ENCODE data around the gene LRMDA.
"Not testable (repeated sequence)": the region's sequence is repeated elsewhere in the genome, so short reads cannot be mapped to it uniquely, and the experiment has no call there.

LRMDA gene

DNA sequence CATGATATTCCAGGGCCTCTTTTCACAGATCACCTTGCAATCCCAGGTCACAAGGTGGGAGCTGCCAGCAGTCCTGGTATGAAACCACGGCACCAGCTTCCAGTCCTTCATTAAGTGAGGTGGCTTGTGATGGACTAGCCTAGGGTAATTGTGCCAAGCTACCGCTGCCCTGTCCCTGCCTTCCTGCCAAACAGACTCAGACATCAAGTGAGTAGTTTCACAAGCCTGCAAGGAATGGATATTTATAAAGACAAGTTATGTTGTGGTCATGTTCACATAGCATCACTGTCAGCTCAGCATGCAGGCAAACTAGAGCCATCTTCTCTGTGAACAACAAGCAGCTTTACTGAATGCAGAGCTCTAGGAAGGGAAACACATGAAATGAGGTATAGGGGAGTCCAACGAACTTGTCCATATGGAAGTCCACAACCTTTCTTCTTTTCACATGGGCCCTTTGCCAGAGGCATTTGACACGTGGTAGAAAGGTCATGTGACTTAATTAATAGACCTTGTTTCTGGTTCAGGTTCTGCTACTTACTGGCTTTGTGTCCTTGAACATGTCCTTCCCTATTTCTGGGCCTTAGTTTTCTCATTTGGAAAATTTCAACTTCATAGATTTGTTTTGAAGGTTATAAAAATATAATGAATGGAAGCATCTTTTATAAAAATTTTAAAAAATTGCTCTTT lies 1145.0 kb downstream of the LRMDA start:
- TF ChIP-seq, protein P1, sequence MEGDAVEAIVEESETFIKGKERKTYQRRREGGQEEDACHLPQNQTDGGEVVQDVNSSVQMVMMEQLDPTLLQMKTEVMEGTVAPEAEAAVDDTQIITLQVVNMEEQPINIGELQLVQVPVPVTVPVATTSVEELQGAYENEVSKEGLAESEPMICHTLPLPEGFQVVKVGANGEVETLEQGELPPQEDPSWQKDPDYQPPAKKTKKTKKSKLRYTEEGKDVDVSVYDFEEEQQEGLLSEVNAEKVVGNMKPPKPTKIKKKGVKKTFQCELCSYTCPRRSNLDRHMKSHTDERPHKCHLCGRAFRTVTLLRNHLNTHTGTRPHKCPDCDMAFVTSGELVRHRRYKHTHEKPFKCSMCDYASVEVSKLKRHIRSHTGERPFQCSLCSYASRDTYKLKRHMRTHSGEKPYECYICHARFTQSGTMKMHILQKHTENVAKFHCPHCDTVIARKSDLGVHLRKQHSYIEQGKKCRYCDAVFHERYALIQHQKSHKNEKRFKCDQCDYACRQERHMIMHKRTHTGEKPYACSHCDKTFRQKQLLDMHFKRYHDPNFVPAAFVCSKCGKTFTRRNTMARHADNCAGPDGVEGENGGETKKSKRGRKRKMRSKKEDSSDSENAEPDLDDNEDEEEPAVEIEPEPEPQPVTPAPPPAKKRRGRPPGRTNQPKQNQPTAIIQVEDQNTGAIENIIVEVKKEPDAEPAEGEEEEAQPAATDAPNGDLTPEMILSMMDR (conservative IDR thresholded peaks at IDR 0.05; ENCODE audit: low read length), result no peak
- H3K4me3 ChIP-seq (ENCODE audit: low read length), result no peak overlapping the region
- DNase-seq (ENCODE audit: low read depth), result peak; percentile 93

- no peak for DNase-seq (ENCODE audit: low read depth)
- TF ChIP-seq, protein P1 (conservative IDR thresholded peaks at IDR 0.05; ENCODE audit: low read length), result no peak
- no peak overlapping the region for H3K4me3 ChIP-seq (ENCODE audit: low read length)
Observed at GRCh38 chr10:76577455-76577854, 1146.0 kb downstream of the LRMDA start.

DNA sequence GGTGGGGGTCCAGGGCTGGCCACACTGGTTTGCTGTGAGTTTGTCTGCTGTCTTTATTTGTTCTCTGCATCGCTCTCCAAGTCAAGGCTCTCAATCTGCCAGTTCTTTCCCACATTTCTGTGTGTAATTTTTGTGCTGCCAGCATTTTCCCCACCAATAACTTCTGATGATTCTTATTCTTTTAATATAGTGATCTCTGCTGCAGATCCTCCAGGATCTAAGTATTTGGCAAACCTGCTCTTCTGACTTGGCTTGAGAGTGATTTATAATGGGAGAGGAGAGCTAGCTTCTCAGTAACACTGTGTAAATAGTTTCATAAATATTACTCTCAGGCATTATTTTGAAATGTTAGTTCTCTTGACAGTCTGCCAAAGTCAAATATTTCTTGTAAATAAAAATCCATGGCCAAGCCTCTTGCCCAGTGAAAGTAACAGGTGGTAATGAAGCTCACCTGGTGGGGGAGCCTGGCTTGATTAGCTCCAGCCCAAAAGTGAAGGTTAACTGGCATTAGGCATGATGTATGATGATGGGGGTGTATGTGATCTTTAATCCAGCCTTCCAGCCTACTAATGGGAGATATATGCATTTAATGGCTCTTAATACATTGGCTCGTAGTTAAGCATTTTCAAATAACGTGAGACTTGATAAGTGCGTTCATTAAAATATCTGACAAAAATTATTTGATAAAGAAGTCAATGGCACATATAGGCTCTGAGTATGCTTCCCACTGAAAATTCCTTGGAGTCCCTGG lies 1150.3 kb downstream of the LRMDA start:
- H3K4me3 ChIP-seq (ENCODE audit: low read length), result no peak overlapping the region
- DNase-seq (ENCODE audit: low read depth), result no peak
- TF ChIP-seq, protein P1 (conservative IDR thresholded peaks at IDR 0.05; ENCODE audit: low read length), result no peak

DNA sequence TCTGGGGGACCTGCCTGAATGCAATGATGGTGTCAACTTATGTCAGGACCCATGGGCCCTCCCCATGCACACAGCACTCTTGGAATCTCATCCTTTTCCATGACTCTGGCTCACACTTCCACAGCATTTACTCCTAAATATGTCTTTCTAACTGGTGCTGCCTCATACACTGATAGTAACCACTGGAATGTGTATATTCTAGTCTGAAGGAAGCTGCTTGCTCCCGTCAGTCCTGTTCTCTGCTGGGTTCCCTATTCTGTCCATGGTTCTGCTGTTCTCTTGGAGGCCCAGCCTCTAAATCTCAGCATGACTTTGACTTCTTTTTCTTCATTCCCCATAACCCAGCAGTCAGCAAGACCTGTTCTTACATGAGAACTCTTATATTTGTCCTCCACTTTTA lies 1151.1 kb downstream of the LRMDA start:
- DNase-seq (ENCODE audit: low read depth), result no peak
- TF ChIP-seq, protein P1 (conservative IDR thresholded peaks at IDR 0.05; ENCODE audit: low read length), result no peak
- H3K4me3 ChIP-seq (ENCODE audit: low read length), result no peak overlapping the region

- no peak overlapping the region for H3K4me3 ChIP-seq (ENCODE audit: low read length)
- TF ChIP-seq, protein P1 (conservative IDR thresholded peaks at IDR 0.05; ENCODE audit: low read length), result no peak
- DNase-seq (ENCODE audit: low read depth), result peak; percentile 95
Observed at GRCh38 chr10:76583711-76584161, 1152.3 kb downstream of the LRMDA start.

GRCh38 chr10:76584466-76584865 lies 1153.0 kb downstream of the LRMDA start:
- H3K4me3 ChIP-seq (ENCODE audit: low read length); DNase-seq (ENCODE audit: low read depth): not testable (repeated sequence)

Measured in AG10803 (cell line).